Adrenal gland (tissue), 12 donors: ENCODE results near the gene CIAPIN1. TPM values are rescaled to one million over a fixed set of nuclear protein-coding genes. Genes with fewer than 3 reads are reported as not detected.

ENCODE experiments used
- DNase-seq, 7 donors: peaks; one replicate each; pipeline ENCODE4 v3.0.0-alpha.2; 2019 to 2020
- H3K27ac ChIP-seq, 5 donors: fragments of 200-600 bp; sonication (generic) in 4 of 5; 1 replicate in 3 of 5; 2 replicates in 2 of 5; pipeline versions ENCODE4 v1.5.1 to v1.8.0; 2016 to 2020; ENCODE audit warnings: mild to moderate bottlenecking in 1 of 5
- H3K27me3 ChIP-seq: fragments of 200-600 bp; 2 replicates; pipeline ENCODE4 v1.8.0; 2021
- H3K36me3 ChIP-seq, 2 donors: fragments of 200-600 bp; replicated peaks in 1 of 2; 1 replicate in 1 of 2; 2 replicates in 1 of 2; pipeline versions ENCODE4 v1.5.1 to v1.8.0; 2018 to 2022
- H3K4me1 ChIP-seq, 2 donors: fragments of 200-600 bp; replicated peaks in 1 of 2; 1 replicate in 1 of 2; 2 replicates in 1 of 2; pipeline versions ENCODE4 v1.5.1 to v1.8.0; 2018 to 2021
- H3K4me3 ChIP-seq, 4 donors: fragments of 200-600 bp; sonication (generic) in 3 of 4; one replicate each; pipeline ENCODE4 v1.5.1; 2016 to 2018
- H3K9me3 ChIP-seq, 3 donors: fragments of 200-600 bp; sonication (generic) in 1 of 3; replicated peaks in 1 of 3; 1 replicate in 2 of 3; 2 replicates in 1 of 3; pipeline versions ENCODE4 v1.5.1 to v1.8.0; 2016 to 2021
- CTCF ChIP-seq, 6 experiments: fragments of 450-650 bp in 4 of 6; fragments of 200-600 bp in 2 of 6; sonication (generic) in 1 of 6; IDR thresholded peaks; 1 replicate in 5 of 6; 2 replicates in 1 of 6; pipeline versions ENCODE4 v1.5.1 to v1.8.0; 2016 to 2021; ENCODE audit warnings: antibody characterized with exemption in 6 of 6, mild to moderate bottlenecking in 2 of 6, moderate library complexity in 1 of 6
- POLR2A ChIP-seq, 2 donors: fragments of 450-650 bp; IDR thresholded peaks; one replicate each; pipeline ENCODE4 v1.6.1; 2017; ENCODE audit warnings: antibody characterized with exemption in 2 of 2, mild to moderate bottlenecking in 2 of 2, moderate library complexity in 1 of 2
- WGBS, 4 donors: extraction: QIAGEN DNeasy Blood & Tissue Kit in 2 of 4; methylation state at CpG; one replicate each; pipeline versions ENCODE4 v1.1.5 to v1.1.7; 2013 to 2017; 5-methylcytosine and 5-hydroxymethylcytosine counted together
- intact Hi-C, 2 donors: fragments of 100-400 bp; cut with DNase I; formaldehyde crosslinking; loops; one replicate each; pipeline versions ENCODE4 v1.14.1 to v1.15.0; 2022 to 2023
- polyA plus RNA-seq, 3 donors: library from polyadenylated mRNA; stranded (reverse); fragments of 200-250 nt in 2 of 3; fragments of 350-450 nt in 1 of 3; fragmentation: Illumina TruSeq in 1 of 3; extraction: RNeasy Lipid Tissue Mini Kit (QIAGEN cat#74804) in 1 of 3; gene quantifications; one replicate each; pipeline ENCODE4 v1.2.3, GENCODE V29; 2013 to 2014
- total RNA-seq, 9 donors: library from RNA; depleted of rRNA in 4 of 9; stranded (reverse); fragments of >200 nt in 4 of 9; fragments of 120-200 nt in 1 of 9; fragmentation: NEBNext Ultra II Directional in 1 of 9; extraction: Animal tissue kit (Norgen Biotek cat#: 25700) in 1 of 9; gene quantifications; one replicate each; pipeline versions ENCODE4 v1.1.0 to v1.2.4, GENCODE V29; 2013 to 2023
- donor health status: healthy with polysubstance abuse.
- donor health status: Bipolar disorder and iron deficiency.
- donor health status: DM: yes; HTN: yes; CAD: no.
- donor health status: DM: no; HTN: no; CAD: no.
- donor health status: DM: no; HTN: no; CAD: no.
- donor health status: DM: yes; HTN: yes; CAD: no.

Gene CIAPIN1
- total and polyA plus RNA-seq, 12 donors, result 15.8 to 155 (median 50.7) TPM

DNA sequence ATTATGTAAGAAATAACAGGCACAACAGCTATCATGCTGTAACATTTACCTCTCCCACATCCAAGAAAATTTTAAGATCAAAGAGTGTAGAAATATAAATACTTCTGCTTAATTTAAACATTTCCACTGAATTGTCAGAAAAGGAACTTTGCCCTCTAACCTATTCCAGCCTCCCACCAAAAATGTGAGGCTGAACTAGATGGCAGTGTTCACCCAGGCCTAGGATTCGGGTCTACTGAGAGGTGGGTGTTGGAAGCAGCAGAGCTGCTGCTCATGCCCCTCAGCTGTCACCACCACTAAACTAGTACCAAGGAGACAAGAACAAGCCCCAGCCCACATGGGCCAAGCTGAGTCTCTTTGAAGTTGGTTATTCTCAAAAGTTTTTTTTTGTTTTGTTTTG is 11.3 kb downstream of the CIAPIN1 start:
- DNase-seq, result no peak
- intact Hi-C loops, result no loop called here
- no peaks in the 10 kb centered on the region for H3K4me1 ChIP-seq
- no peaks in the 10 kb centered on the region for H3K27me3 ChIP-seq
- 88 to 100% (median 94%) methylated on average over 1 of the region's 1 CpG for WGBS, 4 donors
- H3K9me3 ChIP-seq, result no peaks in the 10 kb centered on the region
- H3K27ac ChIP-seq, result no peak overlapping the region
- TF ChIP-seq POLR2A (IDR thresholded peaks at IDR 0.05) (no peak), CTCF (IDR thresholded peaks at IDR 0.05) (no peak)
- no peak overlapping the region for H3K4me3 ChIP-seq
- peaks cover 0 to 83% of the 10 kb centered on the region in 2 donors for H3K36me3 ChIP-seq

GRCh38 chr16:57434003-57434402 is 13.2 kb downstream of the CIAPIN1 start:
- WGBS, 4 donors, result 83 to 99% (median 96%) methylated on average over 1 to 2 of the region's 2 CpGs
- H3K36me3 ChIP-seq, result peaks cover 0 to 86% of the 10 kb centered on the region in 2 donors
- TF ChIP-seq CTCF (IDR thresholded peaks at IDR 0.05) (no peak), POLR2A (IDR thresholded peaks at IDR 0.05) (no peak)

GRCh38 chr16:57432989-57433388 is 14.2 kb downstream of the CIAPIN1 start:
- no peak for TF ChIP-seq CTCF (IDR thresholded peaks at IDR 0.05)
- no peak for TF ChIP-seq POLR2A (IDR thresholded peaks at IDR 0.05)
- Histone ChIP-seq H3K4me3 (no peak overlapping the region), H3K4me1 (no peaks in the 10 kb centered on the region), H3K9me3 (no peaks in the 10 kb centered on the region), H3K36me3 (peaks cover 0 to 90% of the 10 kb centered on the region in 2 donors), H3K27ac (no peak overlapping the region), H3K27me3 (no peaks in the 10 kb centered on the region)
- DNase-seq, result no peak
- 91 to 100% (median 95%) methylated on average over 1 to 3 of the region's 3 CpGs for WGBS, 4 donors
- intact Hi-C loops, result no loop called here

More at GRCh38 chr16:57434003-57434402, 13.2 kb downstream of the CIAPIN1 start:
- Histone ChIP-seq H3K4me3 (no peak overlapping the region), H3K27me3 (no peaks in the 10 kb centered on the region), H3K4me1 (no peaks in the 10 kb centered on the region), H3K27ac (no peak overlapping the region), H3K9me3 (no peaks in the 10 kb centered on the region)
- intact Hi-C loops, result no loop called here
- no peak for DNase-seq

- no peak for DNase-seq
- Histone ChIP-seq H3K9me3 (no peaks in the 10 kb centered on the region), H3K36me3 (peaks cover 0 to 94% of the 10 kb centered on the region in 2 donors), H3K27me3 (no peaks in the 10 kb centered on the region), H3K4me3 (no peak overlapping the region), H3K27ac (no peak overlapping the region), H3K4me1 (no peaks in the 10 kb centered on the region)
- WGBS, 4 donors, result 82 to 100% (median 92%) methylated on average over 2 of the region's 2 CpGs
- intact Hi-C loops, result no loop called here
- TF ChIP-seq CTCF (IDR thresholded peaks at IDR 0.05), result no peak
- no peak for TF ChIP-seq POLR2A (IDR thresholded peaks at IDR 0.05)
These were observed 14.7 kb downstream of the CIAPIN1 start for GRCh38 chr16:57432505-57432904.
